Small intestine (tissue), 7 donors: ENCODE measurements around the gene YAF2. TPM values are rescaled to one million over a fixed set of nuclear protein-coding genes. Genes with fewer than 3 reads are reported as not detected.

Experiments used
- DNase-seq, 2 donors: peaks; one replicate each; pipeline versions ENCODE4 v3.0.0 to v3.0.0-alpha.2; 2013
- FAIRE-seq: peaks from 2 replicates; lab custom pipeline; 2012; peaks lifted over from hg19 to GRCh38; lab: Jason Lieb, UNC
- H3K27ac ChIP-seq, 3 donors: one replicate each; pipeline ENCODE4 v1.5.1; 2013; ENCODE audit warnings: low read length in 2 of 3, mild to moderate bottlenecking in 2 of 3, control low read depth in 1 of 3, inconsistent platforms in 1 of 3, low read depth in 1 of 3, moderate library complexity in 1 of 3
- H3K27me3 ChIP-seq, 3 donors: one replicate each; pipeline ENCODE4 v1.6.1; 2013; ENCODE audit warnings: low read length in 3 of 3, inconsistent platforms in 1 of 3; ENCODE audit not compliant: control insufficient read depth in 3 of 3, insufficient read depth in 3 of 3
- H3K36me3 ChIP-seq, 3 donors: one replicate each; pipeline ENCODE4 v1.6.1; 2013; ENCODE audit warnings: low read length in 3 of 3, inconsistent platforms in 1 of 3, low read depth in 1 of 3, mild to moderate bottlenecking in 1 of 3, moderate library complexity in 1 of 3; ENCODE audit not compliant: control insufficient read depth in 3 of 3, insufficient read depth in 2 of 3
- H3K4me1 ChIP-seq, 3 donors: one replicate each; pipeline ENCODE4 v1.6.1; 2013; ENCODE audit warnings: low read length in 2 of 3, inconsistent platforms in 1 of 3, low read depth in 1 of 3, mild to moderate bottlenecking in 1 of 3, moderate library complexity in 1 of 3; ENCODE audit not compliant: control insufficient read depth in 3 of 3, insufficient read depth in 2 of 3
- H3K4me3 ChIP-seq, 3 donors: one replicate each; pipeline ENCODE4 v1.5.1; 2013; ENCODE audit warnings: low read length in 3 of 3, control low read depth in 1 of 3, inconsistent platforms in 1 of 3, low read depth in 1 of 3, mild to moderate bottlenecking in 1 of 3, moderate library complexity in 1 of 3
- H3K9me3 ChIP-seq, 2 donors: one replicate each; pipeline ENCODE4 v1.6.1; 2013; ENCODE audit warnings: low read depth in 1 of 2, low read length in 1 of 2; ENCODE audit not compliant: control insufficient read depth in 2 of 2, insufficient read depth in 1 of 2
- WGBS, 3 donors: extraction: QIAGEN DNeasy Blood & Tissue Kit; methylation state at CpG; one replicate each; pipeline ENCODE4 v1.1.7; 2013; 5-methylcytosine and 5-hydroxymethylcytosine counted together
- polyA plus RNA-seq, 4 donors: library from polyadenylated mRNA; stranded (reverse) in 3 of 4; unstranded in 1 of 4; fragments of 200-250 nt in 3 of 4; fragments of 120-200 nt in 1 of 4; gene quantifications; one replicate each; pipeline versions ENCODE4 v1.2.1 to v1.2.3, GENCODE V29; 2013
- donor health status: healthy with polysubstance abuse.
- donor health status: control.
- donor health status: control.
- donor health status: Bipolar disorder and iron deficiency.
- donor health status: healthy.

Gene YAF2
- polyA plus RNA-seq, 4 donors: 8.9 to 96.2 (median 24.8) TPM

DNA sequence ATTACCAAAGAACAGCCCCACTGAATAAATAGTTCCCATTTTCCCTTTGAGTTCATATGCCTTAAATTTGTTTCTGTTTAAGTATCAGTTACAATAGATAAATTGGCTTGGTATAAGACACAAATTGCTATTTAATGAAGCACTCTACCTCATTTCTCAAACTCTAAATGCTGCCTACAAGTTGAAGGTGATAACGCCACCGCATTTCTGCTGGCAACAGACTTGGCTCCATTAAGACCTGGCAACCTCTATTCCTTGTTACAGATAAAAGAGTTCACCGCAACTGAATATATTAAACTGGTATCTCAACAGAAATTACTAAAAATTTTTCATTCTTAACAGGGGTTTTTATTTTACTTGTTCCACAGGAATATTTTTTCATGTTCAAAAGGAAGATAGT, 129.0 kb downstream of the YAF2 start:
- no peaks in the 10 kb centered on the region for H3K4me1 ChIP-seq
- FAIRE-seq: no peak
- DNase-seq: no peak

More for the DNA sequence above, 129.0 kb downstream of the YAF2 start:
- 91 to 97% (median 95%) methylated on average over 3 of the region's 3 CpGs for WGBS, 3 donors
- Histone ChIP-seq H3K27me3 (no peaks in the 10 kb centered on the region), H3K36me3 (peaks cover 1 to 7% (median 2%) of the 10 kb centered on the region in 3 donors), H3K9me3 (peaks cover 0 to 9% of the 10 kb centered on the region in 2 donors), H3K4me3 (no peak overlapping the region), H3K27ac (no peak overlapping the region)

Other genes with a start within 250 kb of the YAF2 start
- gene GXYLT1, start 93.4 kb downstream of the YAF2 start, polyA plus RNA-seq: 10 to 100 TPM in 1 of 4 donors, 1 to 10 TPM in 3; 1.8 to 12.7 (median 2.6) TPM
- gene ZCRB1, start 87.8 kb upstream of the YAF2 start, polyA plus RNA-seq: 10 to 100 TPM; 29.7 to 38.4 (median 35.2) TPM
- 10 to 100 TPM; 25.7 to 55.4 (median 28.8) TPM for gene PPHLN1, start 87.9 kb upstream of the YAF2 start, polyA plus RNA-seq